Activated T-helper 1 cell treated with anti-CD3 and anti-CD28 coated beads, Interleukin-2, amount 50 U/mL, for 16 hours (primary cell): ENCODE data around the gene SLC22A6.
A peak's percentile ranks its signal among the peaks of the same experiment; 100 is the strongest.

Experiments used
- DNase-seq, 2 donors: peaks; one replicate each; pipeline ENCODE4 v3.0.0-alpha.2; 2020; ENCODE audit warnings: low read depth in 1 of 2, low spot score in 1 of 2

Gene SLC22A6, protein sequence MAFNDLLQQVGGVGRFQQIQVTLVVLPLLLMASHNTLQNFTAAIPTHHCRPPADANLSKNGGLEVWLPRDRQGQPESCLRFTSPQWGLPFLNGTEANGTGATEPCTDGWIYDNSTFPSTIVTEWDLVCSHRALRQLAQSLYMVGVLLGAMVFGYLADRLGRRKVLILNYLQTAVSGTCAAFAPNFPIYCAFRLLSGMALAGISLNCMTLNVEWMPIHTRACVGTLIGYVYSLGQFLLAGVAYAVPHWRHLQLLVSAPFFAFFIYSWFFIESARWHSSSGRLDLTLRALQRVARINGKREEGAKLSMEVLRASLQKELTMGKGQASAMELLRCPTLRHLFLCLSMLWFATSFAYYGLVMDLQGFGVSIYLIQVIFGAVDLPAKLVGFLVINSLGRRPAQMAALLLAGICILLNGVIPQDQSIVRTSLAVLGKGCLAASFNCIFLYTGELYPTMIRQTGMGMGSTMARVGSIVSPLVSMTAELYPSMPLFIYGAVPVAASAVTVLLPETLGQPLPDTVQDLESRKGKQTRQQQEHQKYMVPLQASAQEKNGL

DNA sequence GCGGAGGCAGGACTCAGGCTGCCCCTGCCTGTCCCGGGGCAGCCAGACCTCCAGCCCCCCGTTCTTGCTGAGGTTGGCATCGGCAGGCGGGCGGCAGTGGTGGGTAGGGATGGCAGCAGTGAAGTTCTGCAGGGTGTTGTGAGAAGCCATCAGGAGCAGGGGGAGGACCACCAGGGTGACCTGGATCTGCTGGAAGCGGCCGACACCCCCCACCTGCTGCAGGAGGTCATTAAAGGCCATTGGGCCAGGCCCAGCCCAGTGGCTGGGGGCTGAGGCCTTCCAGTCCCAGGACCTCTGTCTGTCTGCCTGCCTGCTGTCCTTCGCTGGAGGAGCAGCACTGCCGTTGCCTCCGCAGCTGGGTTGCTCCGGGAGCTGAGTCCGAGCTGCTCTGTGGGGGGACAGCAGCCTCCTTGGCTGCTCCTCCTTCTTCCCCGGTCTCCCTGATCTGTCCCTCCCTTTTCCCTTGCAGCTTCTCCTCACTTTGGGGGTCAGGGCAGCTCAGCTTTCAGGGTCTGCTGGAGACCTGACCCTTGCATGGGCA, at the start of gene SLC22A6:
Gene SLC22A6 (minus strand): TSS at position 517 of the 541 bp plus-strand sequence. CDS start 277 bp downstream, at position 240.
- no peak for DNase-seq

DNA sequence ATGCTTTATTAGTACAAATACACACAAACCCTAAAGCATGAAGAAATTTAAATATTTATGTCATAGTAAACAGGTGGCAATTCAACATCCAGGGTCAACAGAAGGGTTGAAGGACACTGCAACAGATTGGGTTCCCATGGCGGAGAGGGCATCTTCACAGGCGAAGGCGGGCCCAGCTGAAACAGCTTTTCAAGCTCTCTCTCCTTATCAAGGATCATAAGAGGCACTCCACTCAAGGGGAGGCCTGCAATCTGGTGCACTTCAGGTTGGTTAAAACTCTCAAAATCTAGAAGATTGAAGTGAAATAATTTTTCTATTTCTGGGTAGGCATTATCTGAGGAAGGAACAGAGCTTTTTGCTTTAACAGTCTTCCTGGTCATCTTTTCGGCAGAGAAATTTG, 47.7 kb upstream of the SLC22A6 start:
- no peak for DNase-seq

DNA sequence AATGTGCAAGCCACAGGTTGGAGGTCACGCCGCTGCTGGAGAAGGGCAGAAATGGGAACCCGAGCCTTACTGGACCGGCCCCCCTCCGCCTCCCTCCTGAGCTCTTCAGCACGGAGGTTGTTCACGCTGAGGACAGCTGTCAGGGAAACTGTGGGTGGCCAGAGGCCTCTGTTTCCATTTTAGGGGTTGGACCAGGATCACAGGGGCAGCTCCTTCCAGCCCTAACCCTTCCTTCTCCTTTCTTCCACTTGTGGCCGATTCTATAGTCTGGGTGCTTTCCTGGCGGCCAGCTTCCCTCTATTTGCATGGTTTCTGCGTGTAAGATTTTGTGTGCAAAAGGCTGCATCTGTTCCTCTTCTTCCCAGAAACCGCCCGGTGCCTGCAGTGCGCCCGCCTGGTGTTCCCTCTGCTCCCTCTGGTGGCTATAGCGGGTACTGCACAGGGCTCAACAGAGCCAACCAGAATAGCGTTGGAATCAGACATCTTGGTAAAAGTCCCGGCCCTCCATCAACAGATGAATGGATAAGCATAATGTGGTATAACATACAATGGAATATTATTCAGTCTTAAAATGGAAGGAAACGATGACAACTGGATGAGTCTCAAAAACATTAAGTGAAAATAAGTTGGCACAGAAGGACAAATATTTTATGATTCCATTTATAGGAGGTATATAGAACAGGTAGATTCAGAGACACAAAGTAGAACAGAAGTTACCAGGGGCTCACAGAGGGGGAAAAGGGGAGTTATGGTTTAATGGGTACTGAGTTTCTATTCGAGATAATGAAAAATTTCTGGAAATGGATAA, 39.3 kb upstream of the SLC22A6 start:
- peak; percentile 71 to 84 for DNase-seq

DNA sequence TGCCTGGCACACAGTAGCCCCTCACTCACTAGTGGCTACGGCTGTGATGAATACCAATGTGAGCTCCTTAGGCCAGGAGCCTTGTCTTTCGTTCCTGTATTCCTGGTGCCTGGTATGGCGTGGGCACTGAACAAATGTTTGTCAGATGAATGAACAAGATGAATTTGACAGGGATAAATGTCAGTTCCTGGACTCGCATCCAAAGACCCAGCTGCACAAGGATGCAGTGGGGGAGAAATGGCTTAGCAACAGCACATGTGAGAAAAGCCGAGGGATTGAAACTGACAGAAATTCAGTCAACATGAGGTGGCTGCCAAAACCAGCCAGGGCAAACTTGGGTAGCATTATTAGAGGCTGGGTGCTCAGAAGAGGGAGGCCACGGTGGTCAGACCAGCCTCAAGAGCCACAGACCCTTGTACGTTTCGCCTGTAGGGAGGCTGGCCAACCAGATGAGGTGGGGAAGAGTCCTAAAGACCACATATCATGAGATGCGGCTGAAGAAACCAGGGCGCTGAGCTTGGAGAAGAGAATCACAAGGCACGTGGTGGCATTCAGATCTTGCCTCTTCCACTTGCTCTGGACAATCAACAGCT, 38.6 kb upstream of the SLC22A6 start:
- no peak for DNase-seq

DNA sequence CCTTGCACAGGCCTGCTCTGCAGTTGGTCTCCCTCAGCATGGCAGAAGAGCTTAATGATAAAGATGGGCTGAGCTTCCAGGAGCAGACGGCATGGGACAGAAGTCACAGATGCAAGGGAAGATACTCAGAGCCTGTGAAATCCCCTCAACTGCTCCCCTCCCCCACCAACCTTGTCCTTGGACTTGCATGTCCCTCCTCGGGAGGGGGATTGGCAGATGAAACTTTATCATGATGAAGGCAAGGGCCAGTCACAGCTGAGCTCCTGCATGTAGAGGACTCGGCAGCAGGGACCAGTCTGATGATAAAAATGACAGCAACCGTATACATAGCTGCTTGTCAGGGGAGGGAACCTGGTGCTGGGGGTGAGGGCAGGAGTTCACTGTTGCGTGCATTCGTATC, 37.7 kb upstream of the SLC22A6 start:
- DNase-seq: no peak

DNA sequence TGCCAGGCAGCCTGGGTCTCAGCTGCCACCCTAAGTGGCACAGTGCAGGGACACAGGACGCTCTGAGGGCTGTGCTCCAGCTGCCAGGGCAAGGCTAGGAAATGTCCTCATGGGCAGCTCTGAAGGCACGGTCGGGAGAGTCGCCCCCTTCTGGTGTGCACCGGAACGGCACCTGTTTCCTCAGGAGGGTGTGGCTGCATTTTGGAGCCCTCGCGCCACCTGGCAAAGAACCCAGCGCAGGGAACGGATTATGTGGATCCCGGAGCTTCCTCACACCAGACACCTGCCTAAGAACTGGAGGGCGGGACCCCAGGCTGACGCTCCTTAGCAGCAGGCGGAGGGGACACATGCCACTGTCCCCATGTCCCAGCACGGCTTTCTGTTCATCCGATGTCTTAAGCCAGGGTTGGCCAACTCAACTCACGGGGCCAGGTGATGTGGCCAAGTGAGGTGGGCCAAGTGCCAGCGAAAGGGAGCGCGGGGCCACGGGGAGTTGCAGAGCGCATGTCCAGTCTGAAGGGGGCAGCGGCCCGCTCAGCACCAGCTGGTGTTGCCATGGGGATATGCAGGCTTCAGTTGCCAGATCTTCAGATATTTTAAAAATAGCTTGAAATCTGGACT, 36.0 kb upstream of the SLC22A6 start:
- no peak for DNase-seq

DNA sequence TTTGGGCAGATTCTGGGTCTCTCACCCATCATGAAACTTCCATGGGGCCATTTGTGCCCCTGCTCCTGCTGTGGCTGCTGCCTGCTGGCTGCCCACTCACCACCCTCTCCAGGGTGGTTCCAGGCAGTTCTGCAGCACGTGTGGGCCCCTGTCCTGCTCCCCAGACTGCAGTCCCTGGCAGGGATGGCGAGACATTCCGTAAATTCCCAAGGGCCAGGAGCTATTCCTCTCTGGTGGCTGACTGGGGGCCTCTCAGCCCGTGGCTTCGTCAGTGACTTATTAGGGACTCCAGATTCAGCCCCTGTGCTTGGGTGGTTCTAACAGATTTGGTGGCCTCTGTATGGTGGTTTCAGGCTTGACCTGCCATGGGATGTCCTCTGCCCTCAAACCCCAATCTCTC, 34.7 kb upstream of the SLC22A6 start:
- no peak for DNase-seq

DNA sequence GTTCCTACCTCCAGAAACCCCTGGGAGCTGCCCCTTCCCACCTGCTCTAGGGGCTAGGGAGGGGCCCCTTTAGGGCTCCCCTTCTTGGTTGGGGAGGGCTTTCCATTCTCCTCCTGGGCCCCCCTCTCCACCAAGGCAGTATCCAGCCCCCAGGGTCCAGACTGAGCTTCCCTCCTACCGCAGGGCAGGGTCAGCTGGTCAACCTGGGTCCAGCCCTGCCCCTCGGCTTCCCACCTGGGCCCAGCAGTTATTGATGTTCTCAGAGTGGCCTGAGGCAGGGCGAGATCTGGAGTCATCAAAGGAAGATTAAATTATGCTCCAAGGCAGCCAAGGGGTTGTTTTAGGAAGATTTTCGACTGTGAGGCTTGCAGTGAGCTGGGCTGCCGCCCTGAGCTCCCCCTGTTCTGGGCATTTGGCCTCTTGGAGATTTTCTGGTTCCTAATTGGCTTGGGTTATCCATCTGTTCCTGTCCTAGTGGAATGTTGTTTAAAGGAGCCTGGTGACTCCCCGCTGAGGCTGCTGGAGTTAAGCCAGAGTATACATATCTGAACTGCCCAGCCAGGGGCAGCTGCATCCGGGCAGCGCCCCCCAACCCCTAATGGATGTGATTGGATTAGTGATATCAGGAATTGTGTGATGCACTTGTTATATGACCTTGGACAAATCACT, 32.7 kb upstream of the SLC22A6 start:
- DNase-seq: no peak

DNA sequence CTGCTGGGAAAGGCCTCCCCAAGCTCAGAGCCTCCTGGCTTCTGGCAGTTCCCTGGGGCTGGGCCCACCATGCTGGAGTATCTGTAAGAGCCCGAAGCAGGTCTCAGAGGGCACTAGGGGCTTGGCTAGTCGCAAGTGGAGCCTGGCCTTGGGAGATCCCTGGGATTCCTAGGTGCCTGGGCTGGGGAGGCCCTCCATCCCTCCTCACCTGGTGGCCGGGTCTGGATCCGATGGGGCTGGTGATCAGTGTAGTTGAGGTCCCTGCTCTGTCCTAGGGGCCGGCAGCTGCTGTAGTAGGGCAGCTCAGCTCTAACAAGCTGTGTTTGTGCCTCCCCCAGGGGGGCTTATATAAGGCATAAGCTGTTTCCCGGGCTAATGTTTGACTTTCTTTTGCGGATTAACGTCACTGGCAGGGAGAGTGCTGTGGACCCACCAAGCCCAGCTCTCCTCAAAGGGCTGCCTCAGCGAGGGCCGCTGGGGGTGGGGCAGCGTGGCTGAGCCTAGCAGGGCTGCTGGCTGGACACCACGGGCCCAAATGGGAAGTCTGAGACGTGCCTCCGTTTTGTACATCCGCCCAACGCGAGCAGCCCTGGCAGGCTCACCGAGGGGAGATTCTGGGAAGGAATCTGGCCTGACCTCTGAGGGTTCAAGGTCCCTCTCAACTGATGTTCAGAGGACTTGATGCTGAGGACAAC, 30.9 kb upstream of the SLC22A6 start, which contains the start of gene SLC22A8:
Gene SLC22A8 (minus strand): TSS at position 321 of the 695 bp plus-strand sequence. CDS start 883 bp downstream, outside the sequence.
- DNase-seq: no peak

DNA sequence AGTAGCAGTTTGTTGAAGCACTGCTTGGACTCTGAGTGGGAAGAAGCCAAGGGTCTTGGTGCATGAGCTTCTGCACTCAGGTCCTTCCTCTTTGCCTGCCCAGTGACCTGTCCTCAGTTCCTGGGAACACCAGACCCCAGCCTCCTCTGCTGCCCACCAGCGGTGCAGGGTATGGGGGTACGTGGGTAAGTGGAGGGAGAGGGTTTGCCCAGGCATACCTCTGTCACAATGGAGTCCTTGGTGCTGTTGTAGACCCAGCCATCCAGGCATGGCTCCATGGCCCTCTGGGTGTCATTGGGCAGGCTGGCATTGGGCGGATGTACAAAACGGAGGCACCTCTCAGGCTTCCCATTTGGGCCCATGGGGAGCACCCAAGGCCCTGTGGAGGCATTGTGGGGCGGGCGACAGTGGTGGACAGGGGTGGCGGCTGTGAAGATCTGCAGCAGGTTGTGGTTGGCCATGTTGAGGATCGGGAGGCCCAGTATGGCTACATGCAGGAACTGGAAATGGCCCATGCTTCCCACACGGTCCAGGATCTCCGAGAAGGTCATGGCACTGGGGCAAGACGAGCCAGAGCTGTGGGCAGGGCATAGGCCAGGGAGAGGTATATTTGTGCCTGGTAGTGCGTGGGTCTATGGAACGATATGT, 29.8 kb upstream of the SLC22A6 start:
- no peak for DNase-seq

DNA sequence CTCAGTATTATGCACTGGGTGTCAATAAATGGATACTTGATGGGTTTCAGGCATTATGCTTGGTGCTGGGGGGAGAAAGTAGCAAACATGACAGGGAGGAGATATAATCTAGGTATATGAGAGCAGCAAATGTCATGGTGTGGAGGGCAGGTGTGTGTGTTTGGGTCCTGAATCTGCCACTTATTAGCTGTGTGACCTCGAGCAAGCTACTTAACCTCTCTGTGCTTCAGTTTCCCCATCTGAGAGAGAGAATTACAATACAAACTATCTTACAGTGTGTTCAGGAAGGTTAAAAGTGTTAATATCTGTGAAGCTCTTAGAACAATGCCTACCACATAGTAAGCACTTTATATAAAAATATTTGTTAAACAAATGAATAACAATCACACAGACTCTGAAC, 28.1 kb upstream of the SLC22A6 start:
- no peak for DNase-seq

DNA sequence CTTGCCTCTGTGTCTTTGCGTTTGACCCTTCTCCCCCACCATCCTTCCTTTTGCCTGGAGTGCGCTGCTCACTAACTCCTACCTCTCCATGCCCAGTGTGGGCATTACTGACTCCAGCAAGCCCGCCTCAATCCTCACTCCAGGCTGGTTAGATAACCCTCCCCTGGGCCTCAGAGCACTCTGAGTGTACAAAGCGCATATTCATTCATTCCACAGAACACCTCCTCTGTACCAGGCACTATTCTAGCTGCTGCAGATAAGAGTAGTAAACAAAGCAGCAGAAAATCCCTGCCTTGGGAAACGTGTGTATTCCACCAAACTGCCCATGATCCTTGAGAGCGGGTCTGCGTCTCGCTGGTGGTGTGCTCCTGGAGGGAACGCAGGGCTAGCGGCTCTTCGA, 27.7 kb upstream of the SLC22A6 start:
- no peak for DNase-seq

DNA sequence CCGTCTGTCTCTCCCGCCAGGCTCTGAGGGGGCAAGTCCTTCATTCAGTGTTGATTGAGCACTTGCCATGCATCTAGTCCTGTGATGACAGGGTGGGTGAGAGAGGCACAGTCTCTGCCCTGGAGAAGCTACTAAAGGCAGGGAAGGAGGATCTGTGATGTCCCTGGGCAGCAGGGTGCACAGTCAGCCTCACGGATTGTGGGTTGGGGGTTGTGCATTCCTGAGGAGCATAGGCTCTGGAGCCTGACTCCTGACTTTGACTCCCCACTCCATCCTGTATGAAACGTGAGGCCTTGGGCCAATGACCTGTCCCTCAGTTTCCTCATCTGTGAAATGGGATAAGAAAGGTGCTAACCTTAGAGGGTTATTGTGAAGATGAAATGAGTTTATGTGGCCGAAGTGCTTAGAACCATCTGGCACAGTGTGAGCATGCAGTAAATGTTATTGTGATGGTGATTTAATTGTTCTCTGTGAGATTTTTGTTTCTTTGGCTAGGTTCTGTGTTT, 26.2 kb upstream of the SLC22A6 start:
- no peak for DNase-seq

DNA sequence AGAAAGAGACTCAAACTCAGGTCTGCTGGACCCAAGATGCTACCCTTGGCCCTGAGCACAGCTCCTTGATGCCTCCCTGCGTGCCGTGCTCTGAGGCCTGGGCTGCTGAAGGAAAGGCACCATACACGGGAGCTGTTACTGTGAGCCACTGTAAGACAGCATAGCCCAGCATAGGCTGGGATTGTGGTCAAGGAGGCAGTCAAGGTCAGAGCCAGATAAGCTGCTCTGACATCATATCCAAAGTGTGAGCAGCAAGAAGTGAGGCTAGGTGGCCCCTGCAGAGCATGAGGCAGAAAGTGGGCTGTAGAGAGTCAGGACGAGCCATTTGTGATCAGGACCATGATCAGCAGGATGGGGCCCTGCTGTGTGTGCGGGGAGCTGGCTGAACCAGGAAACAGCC, 23.2 kb upstream of the SLC22A6 start:
- DNase-seq: no peak

DNA sequence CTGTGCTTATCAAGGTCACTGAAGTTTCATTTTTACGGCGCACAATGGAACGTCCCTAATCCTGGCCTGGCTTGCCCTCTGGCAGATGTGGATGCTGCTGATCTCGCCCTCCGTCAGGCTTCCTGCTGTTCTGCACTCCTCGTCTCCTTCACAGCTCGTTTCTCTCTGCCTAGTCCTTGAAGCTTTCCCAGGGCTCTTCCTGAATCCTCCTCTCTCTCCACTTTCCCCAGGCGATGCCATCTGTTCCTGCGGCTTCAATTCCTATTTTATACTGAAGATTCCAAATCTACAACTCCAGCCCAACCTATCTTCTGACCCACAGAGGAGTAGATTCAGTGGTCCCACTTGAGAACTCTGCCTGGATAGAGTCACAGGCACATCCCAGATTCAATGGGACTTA, 16.7 kb upstream of the SLC22A6 start:
- DNase-seq: no peak

DNA sequence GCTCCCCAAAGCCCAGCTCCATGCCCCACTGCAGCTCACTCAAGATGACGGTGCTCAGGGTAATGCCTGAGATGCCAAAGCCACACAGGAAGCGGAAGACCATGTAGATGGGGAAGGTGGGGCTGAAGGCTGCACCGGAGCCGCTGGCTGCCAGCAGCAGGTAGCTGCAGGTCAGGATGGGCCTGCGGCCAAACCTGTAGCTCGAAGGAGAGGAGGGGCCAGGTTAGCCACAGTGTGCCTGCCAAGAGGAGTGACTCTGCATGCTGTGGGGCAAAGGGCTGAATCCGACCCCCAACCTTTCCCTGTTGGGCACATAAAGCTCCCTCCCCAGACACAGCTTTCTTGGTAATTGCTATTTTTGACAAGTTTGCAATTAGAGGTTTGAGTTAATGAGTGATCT, 14.9 kb upstream of the SLC22A6 start:
- DNase-seq: no peak

DNA sequence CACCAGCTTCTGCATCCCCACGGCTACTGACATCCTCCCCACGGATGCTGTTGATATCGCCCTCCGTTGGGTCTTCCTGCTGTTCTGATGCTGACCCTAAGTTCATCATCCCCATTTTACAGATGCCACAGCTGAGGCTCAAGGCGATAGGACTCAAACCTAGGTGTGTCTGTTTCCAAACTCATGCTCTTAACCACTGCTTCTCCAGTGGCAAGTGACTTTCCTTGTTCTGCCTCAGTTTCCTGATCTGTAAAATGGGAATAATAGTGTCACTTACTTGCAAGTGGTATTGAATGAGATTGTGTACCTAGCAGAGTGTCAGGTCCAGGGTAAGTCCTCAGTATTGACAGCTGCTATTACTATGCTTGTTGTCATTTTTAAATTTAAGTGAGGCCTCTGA, 14.4 kb upstream of the SLC22A6 start:
- no peak for DNase-seq

DNA sequence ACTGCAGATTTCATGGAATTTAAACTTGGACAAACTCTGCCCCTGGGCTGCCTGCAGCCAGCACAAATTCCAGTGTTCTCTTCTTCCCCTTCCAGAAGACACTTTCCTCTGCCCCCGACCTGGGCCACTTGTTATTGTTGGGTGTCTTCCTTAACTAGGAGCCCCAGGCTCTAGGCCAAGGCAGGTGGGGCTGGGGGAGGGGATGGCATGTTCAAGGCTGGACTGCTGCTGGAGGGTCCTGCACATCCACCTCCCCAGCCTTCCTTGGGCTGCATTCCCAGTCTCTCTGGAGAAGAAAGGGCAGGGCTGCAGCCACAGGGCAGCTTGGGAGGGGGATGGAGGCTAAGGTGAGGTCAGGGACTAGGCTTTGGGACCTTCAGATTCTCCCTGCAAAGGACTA, 11.5 kb upstream of the SLC22A6 start:
- no peak for DNase-seq

DNA sequence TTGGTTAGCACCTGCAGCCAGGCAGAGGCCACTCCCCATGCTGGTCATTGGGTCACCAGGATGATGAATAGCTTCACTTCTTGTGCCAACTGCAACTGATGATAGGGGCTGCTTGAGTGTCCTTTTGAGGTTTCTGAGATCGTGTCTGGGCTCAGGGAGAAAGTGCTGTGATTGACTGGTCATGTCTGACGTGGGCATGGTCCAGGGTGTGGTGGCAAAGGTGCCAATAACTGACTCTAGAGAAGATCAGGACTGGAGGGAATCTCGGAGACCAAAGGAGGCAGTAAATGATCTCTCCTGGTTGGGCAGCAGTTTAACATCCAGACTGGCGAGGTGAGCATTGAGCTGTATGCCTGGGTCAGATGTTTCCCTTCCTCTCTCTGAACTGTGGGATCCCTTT, 10.0 kb upstream of the SLC22A6 start:
- DNase-seq: no peak
